GM06990 (cell line): ENCODE data around the gene SRGAP1.

Experiments used
- DNase-seq: peaks from one replicate; pipeline ENCODE4 v3.0.0-alpha.2; 2011; ENCODE audit not compliant: insufficient read length; ENCODE audit errors: extremely low read depth
- H3K27me3 ChIP-seq: replicated peaks from 2 replicates; pipeline ENCODE4 v1.6.0; 2011; ENCODE audit warnings: low read length; ENCODE audit not compliant: control insufficient read depth, insufficient read depth
- H3K36me3 ChIP-seq: 2 replicates; pipeline ENCODE4 v1.5.1; 2011; ENCODE audit warnings: low read length; ENCODE audit not compliant: control insufficient read depth, insufficient read depth
- H3K4me3 ChIP-seq: replicated peaks from 2 replicates; pipeline ENCODE4 v1.5.1; 2011; ENCODE audit warnings: low read depth, mild to moderate bottlenecking, control low read depth, low read length
- TF ChIP-seq, protein P1 (sequence below): IDR thresholded peaks from 2 replicates; pipeline ENCODE4 v1.5.1; 2011; ENCODE audit warnings: low read length, control low read depth, mild to moderate bottlenecking, inconsistent platforms; ENCODE audit not compliant: insufficient read depth, poor library complexity, severe bottlenecking

Gene SRGAP1

DNA sequence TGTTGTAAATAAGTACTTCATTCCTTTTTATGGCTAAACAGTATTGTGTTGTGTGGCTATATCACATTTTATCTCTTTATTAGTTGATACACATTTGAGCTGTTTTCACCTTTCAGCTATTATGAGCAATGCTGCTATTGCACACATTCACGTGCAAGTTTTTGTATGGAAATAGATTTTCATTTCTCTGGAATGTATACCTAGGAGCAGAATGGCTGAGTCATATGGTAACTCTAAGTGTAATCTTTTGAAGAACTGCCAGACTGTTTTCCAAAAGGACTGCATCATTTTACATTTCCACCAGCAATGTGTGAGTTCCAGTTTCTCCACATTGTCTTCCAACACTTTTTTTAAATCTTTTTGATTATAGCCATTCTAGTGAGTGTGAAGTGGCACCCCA is 134.0 kb downstream of the SRGAP1 start:
- DNase-seq: no peak
- no peak overlapping the region for H3K4me3 ChIP-seq
- H3K27me3 ChIP-seq: no peaks in the 10 kb centered on the region; the same call in 1 of the 2 replicates
- no peaks in the 10 kb centered on the region for H3K36me3 ChIP-seq
- TF ChIP-seq, protein P1, sequence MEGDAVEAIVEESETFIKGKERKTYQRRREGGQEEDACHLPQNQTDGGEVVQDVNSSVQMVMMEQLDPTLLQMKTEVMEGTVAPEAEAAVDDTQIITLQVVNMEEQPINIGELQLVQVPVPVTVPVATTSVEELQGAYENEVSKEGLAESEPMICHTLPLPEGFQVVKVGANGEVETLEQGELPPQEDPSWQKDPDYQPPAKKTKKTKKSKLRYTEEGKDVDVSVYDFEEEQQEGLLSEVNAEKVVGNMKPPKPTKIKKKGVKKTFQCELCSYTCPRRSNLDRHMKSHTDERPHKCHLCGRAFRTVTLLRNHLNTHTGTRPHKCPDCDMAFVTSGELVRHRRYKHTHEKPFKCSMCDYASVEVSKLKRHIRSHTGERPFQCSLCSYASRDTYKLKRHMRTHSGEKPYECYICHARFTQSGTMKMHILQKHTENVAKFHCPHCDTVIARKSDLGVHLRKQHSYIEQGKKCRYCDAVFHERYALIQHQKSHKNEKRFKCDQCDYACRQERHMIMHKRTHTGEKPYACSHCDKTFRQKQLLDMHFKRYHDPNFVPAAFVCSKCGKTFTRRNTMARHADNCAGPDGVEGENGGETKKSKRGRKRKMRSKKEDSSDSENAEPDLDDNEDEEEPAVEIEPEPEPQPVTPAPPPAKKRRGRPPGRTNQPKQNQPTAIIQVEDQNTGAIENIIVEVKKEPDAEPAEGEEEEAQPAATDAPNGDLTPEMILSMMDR: no peak

DNA sequence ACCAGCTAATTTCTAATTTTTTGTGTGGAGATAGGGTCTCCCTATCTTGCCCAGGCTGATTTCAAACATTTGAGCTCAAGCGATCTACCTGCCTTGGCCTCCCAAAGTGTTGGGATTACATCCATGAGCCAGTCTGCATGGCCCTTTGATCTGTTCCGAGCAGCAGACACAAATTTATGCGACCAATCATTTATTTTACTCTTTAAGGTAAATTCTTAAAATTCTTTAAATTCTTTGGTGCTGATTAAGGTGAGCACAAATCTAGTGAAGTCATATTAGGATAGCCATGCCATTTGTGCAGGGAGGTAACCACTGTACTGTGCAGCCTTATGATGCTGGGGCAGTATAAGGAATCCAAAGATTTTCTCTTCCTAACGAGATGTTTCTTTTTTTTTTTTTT is 135.7 kb downstream of the SRGAP1 start:
- H3K36me3 ChIP-seq: no peaks in the 10 kb centered on the region
- no peak overlapping the region for H3K4me3 ChIP-seq
- TF ChIP-seq, protein P1: no peak
- H3K27me3 ChIP-seq: no peaks in the 10 kb centered on the region
- no peak for DNase-seq

- no peaks in the 10 kb centered on the region for H3K27me3 ChIP-seq
- H3K4me3 ChIP-seq: no peak overlapping the region
- no peak for DNase-seq
- TF ChIP-seq, protein P1: no peak
- H3K36me3 ChIP-seq: no peaks in the 10 kb centered on the region
These were observed 136.8 kb downstream of the SRGAP1 start for GRCh38 chr12:63981343-63981742.

DNA sequence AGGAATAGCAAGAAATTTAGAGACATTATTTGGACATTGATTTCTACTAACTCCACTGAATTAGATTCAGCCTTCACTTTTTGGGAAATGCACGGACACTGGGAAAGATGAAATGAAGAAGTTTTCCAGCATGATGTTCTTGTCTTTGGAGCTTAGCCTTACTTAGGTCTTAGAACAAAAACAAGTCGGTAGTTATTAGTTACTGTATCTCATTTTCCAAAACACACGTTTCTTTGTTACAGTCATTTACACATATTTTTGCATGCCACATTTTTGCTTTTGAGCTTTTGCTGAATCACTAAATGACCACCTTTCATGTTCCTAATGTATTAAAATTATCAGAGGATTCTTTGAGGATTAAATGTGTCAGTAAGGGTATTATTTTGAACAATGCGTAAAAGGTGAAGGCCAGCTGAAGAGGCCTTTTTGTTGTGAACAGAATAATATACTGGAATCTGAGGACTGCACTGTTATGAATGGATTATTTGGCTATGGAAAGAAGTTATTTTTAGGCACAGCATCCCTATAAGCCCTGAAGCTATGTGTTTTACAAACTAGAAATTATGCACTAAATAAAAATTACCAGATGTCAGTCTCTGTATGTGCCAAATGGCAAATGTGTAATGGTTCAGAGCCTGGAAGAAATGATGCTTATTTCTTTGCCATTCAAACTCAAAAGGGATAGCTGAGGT is 138.2 kb downstream of the SRGAP1 start:
- TF ChIP-seq, protein P1: no peak
- H3K4me3 ChIP-seq: no peak overlapping the region
- H3K27me3 ChIP-seq: no peaks in the 10 kb centered on the region
- H3K36me3 ChIP-seq: no peaks in the 10 kb centered on the region
- no peak for DNase-seq

DNA sequence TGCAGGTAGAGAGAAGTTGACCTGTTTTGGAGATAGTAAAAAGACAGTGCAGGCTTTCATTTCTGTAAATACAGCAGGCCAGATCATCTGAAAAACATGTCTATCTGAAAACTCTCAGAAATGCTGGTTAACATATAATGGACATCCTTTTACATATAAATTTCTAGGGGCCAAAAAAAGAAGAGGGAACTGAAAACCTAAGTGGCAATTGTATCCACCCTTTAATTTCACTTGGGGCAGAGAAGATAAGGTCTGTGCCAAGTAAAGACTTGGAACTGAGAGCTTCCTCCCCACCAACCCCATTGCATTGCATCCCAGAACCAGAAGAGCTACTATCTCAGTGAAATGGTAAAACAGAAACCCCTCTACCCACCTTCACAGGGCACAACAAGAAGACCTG is 141.0 kb downstream of the SRGAP1 start:
- no peak for DNase-seq
- Histone ChIP-seq H3K27me3 (no peaks in the 10 kb centered on the region), H3K4me3 (no peak overlapping the region), H3K36me3 (no peaks in the 10 kb centered on the region)
- TF ChIP-seq, protein P1: no peak

DNA sequence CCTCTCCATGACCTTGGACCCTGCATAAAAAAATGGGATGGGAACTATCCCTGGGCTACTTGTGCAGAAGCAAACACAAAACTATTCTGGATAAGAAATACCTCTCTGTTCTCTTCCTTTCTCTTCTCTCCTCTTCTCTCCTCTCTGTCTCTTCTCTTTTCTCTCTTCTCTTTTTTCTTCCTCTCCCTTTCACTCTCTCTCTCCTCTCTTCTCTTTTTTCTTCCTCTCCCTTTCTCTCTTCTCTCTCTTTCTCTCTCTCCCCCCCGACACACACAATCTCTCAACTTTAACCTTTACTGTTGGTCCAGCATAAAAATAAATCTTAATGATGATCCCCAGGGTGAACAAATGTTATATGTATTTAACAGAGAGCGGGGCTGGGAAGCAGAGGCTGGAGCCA is 141.4 kb downstream of the SRGAP1 start:
- H3K27me3 ChIP-seq: no peaks in the 10 kb centered on the region
- no peaks in the 10 kb centered on the region for H3K36me3 ChIP-seq
- H3K4me3 ChIP-seq: no peak overlapping the region
- TF ChIP-seq, protein P1: no peak
- DNase-seq: no peak
